Endothelial cell (in vitro differentiated cells): ENCODE measurements around the gene SEZ6. TPM values are rescaled to one million over a fixed set of nuclear protein-coding genes. Genes with fewer than 3 reads are reported as not detected.

Source experiments
- DNase-seq: peaks from one replicate; pipeline ENCODE4 v3.0.0; 2021; ENCODE audit warnings: low spot score
- H3K27ac Mint-ChIP-seq: one replicate; pipeline ENCODE4 v1.8.0; 2021; ENCODE audit warnings: mixed read lengths, inconsistent platforms; ENCODE audit not compliant: unreplicated experiment
- H3K27me3 Mint-ChIP-seq: one replicate; pipeline ENCODE4 v1.8.0; 2021; ENCODE audit warnings: mild to moderate bottlenecking, moderate library complexity, mixed read lengths, inconsistent platforms; ENCODE audit not compliant: unreplicated experiment
- H3K36me3 Mint-ChIP-seq: one replicate; pipeline ENCODE4 v1.8.0; 2021; ENCODE audit warnings: mild to moderate bottlenecking, low read depth, mixed read lengths, inconsistent platforms; ENCODE audit not compliant: unreplicated experiment
- H3K4me1 Mint-ChIP-seq: one replicate; pipeline ENCODE4 v1.8.0; 2021; ENCODE audit warnings: mild to moderate bottlenecking, mixed read lengths, inconsistent platforms; ENCODE audit not compliant: unreplicated experiment
- H3K4me3 Mint-ChIP-seq: one replicate; pipeline ENCODE4 v1.8.0; 2021; ENCODE audit warnings: mild to moderate bottlenecking, mixed read lengths, inconsistent platforms; ENCODE audit not compliant: unreplicated experiment
- H3K9me3 Mint-ChIP-seq: one replicate; pipeline ENCODE4 v1.8.0; 2021; ENCODE audit warnings: mixed read lengths, inconsistent platforms; ENCODE audit not compliant: unreplicated experiment
- CTCF ChIP-seq: fragments of 200-600 bp; sonication (generic); IDR thresholded peaks from one replicate; pipeline ENCODE4 v1.5.0; 2021; ENCODE audit warnings: antibody characterized with exemption; ENCODE audit not compliant: unreplicated experiment
- total RNA-seq: library from RNA; stranded (reverse); fragmentation: NEBNext Ultra II Directional; extraction: Animal tissue kit (Norgen Biotek cat#: 25700); gene quantifications from one replicate; pipeline ENCODE4 v1.2.1, GENCODE V29; 2021; ENCODE audit not compliant: unreplicated experiment

SEZ6 gene
- total RNA-seq, 1 donor from 2014 or later = 0.10 TPM

- peak overlapping the region; percentile 45 for H3K27ac Mint-ChIP-seq
- peak overlapping the region; percentile 48 for H3K4me3 Mint-ChIP-seq
- no peaks in the 10 kb centered on the region for H3K4me1 Mint-ChIP-seq
Observed at GRCh38 chr17:28912938-28913333, 92.9 kb downstream of the SEZ6 start.

DNA sequence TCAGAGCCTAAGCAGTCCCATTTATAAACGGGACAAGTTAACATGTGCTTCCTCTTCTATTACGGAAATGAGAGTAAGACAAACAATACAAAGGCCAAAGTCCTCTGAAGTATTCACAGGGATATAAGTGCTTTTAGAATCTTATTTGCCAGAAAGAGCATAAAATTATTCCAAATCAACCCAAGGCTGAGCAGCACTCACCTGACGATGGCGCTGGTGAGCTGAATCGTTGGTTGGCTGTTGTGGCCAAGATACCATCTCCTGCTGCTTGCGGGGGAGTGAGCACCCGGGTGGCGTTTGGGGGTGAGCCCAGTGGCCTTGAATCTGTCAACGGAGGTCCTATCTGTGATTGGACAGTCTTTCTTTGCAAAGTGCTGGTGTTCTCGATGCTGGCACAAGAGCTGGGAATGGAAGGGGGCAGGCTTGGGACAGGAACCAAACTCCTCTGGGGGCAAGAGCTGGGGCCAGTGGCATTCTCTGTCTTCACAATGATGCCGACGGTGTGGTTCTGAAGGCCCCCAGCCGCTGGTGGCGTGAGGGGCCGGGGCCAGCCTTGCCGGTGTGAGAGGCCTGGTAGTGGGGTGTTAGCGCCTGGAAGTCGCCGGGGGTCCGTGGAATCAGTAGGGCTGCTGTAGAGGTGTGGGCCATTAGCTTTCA, 93.4 kb downstream of the SEZ6 start:
- H3K36me3 Mint-ChIP-seq = peaks cover 63% of the 10 kb centered on the region
- no peak for DNase-seq
- H3K4me3 Mint-ChIP-seq = peak overlapping the region; percentile 47
- TF ChIP-seq CTCF = no peak
- no peak overlapping the region for H3K27ac Mint-ChIP-seq
- no peaks in the 10 kb centered on the region for H3K9me3 Mint-ChIP-seq
- no peaks in the 10 kb centered on the region for H3K4me1 Mint-ChIP-seq
- H3K27me3 Mint-ChIP-seq = peaks cover 4% of the 10 kb centered on the region

More at GRCh38 chr17:28912938-28913333, 92.9 kb downstream of the SEZ6 start:
- Mint-ChIP-seq H3K9me3 (no peaks in the 10 kb centered on the region), H3K27me3 (peaks cover 3% of the 10 kb centered on the region), H3K36me3 (peaks cover 57% of the 10 kb centered on the region)
- no peak for DNase-seq
- no peak for TF ChIP-seq CTCF

GRCh38 chr17:28911411-28912045, 94.3 kb downstream of the SEZ6 start:
- no peaks in the 10 kb centered on the region for H3K4me1 Mint-ChIP-seq
- H3K36me3 Mint-ChIP-seq = peaks cover 68% of the 10 kb centered on the region
- H3K27ac Mint-ChIP-seq = no peak overlapping the region
- DNase-seq = no peak
- H3K9me3 Mint-ChIP-seq = no peaks in the 10 kb centered on the region
- TF ChIP-seq CTCF = no peak
- H3K27me3 Mint-ChIP-seq = peaks cover 6% of the 10 kb centered on the region
- no peak overlapping the region for H3K4me3 Mint-ChIP-seq

- DNase-seq = no peak
- no peak for TF ChIP-seq CTCF
- Mint-ChIP-seq H3K27ac (no peak overlapping the region), H3K4me1 (no peaks in the 10 kb centered on the region), H3K4me3 (peak overlapping the region; percentile 31), H3K9me3 (no peaks in the 10 kb centered on the region), H3K27me3 (peaks cover 6% of the 10 kb centered on the region), H3K36me3 (peaks cover 71% of the 10 kb centered on the region)
Observed at GRCh38 chr17:28910534-28910933, 95.3 kb downstream of the SEZ6 start.

DNA sequence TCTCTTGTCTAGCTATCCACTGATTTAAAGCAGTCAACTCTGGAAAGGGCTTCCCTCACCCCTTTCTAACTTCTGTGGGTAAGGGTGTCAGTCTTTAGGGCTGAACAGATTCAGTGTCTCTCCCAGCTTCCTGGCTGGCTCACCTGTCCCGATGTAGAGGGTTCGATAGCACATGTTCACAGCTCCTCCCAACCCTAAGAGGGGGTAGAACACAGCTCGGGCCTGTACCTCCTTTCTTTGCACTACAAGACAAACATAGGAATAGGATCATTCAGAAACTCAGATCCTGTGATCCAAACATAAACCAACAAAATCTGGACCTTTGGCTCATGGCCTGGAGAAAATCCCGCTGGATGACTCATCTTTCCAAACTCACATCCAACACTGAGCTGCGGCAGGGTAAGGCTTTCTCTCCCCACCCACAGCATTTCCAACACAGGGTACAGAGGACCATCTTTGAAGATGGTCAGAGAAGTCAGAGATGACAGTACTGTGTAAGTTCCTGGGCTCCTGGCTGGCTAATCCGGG, 97.1 kb downstream of the SEZ6 start:
- Mint-ChIP-seq H3K27ac (no peak overlapping the region), H3K4me3 (no peak overlapping the region), H3K4me1 (no peaks in the 10 kb centered on the region), H3K9me3 (no peaks in the 10 kb centered on the region), H3K27me3 (peaks cover 11% of the 10 kb centered on the region), H3K36me3 (peaks cover 65% of the 10 kb centered on the region)
- TF ChIP-seq CTCF = no peak
- DNase-seq = no peak
